ENCODE data around the gene FTCDNL1. TPM values are rescaled to one million over a fixed set of nuclear protein-coding genes. Genes with fewer than 3 reads are reported as not detected.

FTCDNL1 gene
- total RNA-seq, 1 donor = 4.7 TPM

DNA sequence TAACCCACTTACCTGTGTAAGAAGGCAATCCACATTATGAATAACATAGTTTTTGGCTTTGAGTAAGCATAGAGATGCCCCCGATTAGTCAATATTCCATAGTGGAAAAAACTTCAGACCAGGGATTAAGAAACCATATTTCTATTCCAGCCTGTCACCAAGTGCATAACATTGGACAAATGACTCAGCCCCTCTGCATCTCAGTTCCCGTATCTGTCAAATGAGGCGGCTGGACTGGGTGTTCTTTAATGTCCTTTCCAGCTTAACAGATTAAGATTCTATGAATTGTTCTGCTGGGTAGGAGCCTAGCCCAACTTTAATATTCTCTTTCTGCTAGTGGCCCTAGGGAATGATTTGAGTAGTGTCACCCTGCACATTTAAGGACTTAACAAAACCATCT is 11.8 kb upstream of the FTCDNL1 start:
- DNase-seq (ENCODE audit: insufficient read length, low spot score, missing footprints) = no peak
- Histone ChIP-seq H3K4me3 (ENCODE audit: insufficient read depth, low read length) (no peak overlapping the region), H3K27me3 (ENCODE audit: insufficient read depth, low read length) (no peaks in the 10 kb centered on the region), H3K36me3 (ENCODE audit: insufficient read depth, low read length) (no peaks in the 10 kb centered on the region), H3K27ac (ENCODE audit: low read depth, low read length) (no peak overlapping the region), H3K9me3 (ENCODE audit: low read depth, low read length) (no peaks in the 10 kb centered on the region), H3K4me1 (ENCODE audit: insufficient read depth, low read length) (no peaks in the 10 kb centered on the region), H4K20me1 (ENCODE audit: insufficient read depth, low read length) (no peaks in the 10 kb centered on the region), H3K4me2 (ENCODE audit: insufficient read depth, low read length) (no peak overlapping the region), H3K79me2 (ENCODE audit: insufficient read depth, low read length) (no peaks in the 10 kb centered on the region), H2AFZ (ENCODE audit: low read length) (no peak overlapping the region)
- TF ChIP-seq CTCF (IDR thresholded peaks at IDR 0.05; ENCODE audit: extremely low read depth, low read depth, low read length) = no peak

DNA sequence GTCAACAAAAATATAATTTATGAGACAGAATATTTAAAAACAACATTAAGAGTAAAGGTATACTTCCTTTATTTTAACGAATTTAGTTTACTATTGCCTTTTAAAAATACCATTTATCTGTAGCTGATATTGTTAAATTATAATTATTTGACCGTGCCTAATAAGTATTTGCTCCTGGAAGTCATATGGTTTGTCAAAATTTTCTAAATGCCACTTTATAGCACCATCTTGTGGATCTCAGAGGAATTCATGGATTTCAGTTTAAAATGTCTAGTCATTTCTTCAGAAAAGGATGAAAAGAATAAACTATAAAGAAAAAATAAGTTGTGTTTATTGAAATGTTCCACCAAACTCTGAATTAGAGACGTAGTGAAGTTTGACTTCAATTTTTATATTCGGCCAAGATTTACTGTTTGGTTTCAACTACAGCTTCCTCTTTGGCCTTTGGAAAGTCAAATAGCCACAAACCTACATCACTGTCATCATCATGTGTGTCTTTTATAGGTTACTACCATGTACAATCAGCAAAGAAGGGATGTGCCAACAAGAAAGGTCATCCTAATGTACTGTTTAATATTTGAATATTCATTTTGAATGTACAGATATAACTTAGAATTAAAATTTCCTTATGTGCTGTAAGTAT is 10.3 kb upstream of the FTCDNL1 start:
- Histone ChIP-seq H3K9me3 (ENCODE audit: low read depth, low read length) (no peaks in the 10 kb centered on the region), H3K27me3 (ENCODE audit: insufficient read depth, low read length) (peaks cover 2% of the 10 kb centered on the region), H3K27ac (ENCODE audit: low read depth, low read length) (no peak overlapping the region), H2AFZ (ENCODE audit: low read length) (no peak overlapping the region), H3K4me2 (ENCODE audit: insufficient read depth, low read length) (no peak overlapping the region), H4K20me1 (ENCODE audit: insufficient read depth, low read length) (no peaks in the 10 kb centered on the region), H3K4me1 (ENCODE audit: insufficient read depth, low read length) (no peaks in the 10 kb centered on the region), H3K4me3 (ENCODE audit: insufficient read depth, low read length) (no peak overlapping the region), H3K36me3 (ENCODE audit: insufficient read depth, low read length) (no peaks in the 10 kb centered on the region), H3K79me2 (ENCODE audit: insufficient read depth, low read length) (no peaks in the 10 kb centered on the region)
- DNase-seq (ENCODE audit: insufficient read length, low spot score, missing footprints) = no peak
- TF ChIP-seq CTCF (IDR thresholded peaks at IDR 0.05; ENCODE audit: extremely low read depth, low read depth, low read length) = peak; percentile 67

GRCh38 chr2:199855812-199856211 is 4.8 kb upstream of the FTCDNL1 start:
- Histone ChIP-seq H3K4me3 (ENCODE audit: insufficient read depth, low read length) (no peak overlapping the region), H4K20me1 (ENCODE audit: insufficient read depth, low read length) (no peaks in the 10 kb centered on the region), H3K27me3 (ENCODE audit: insufficient read depth, low read length) (peaks cover 2% of the 10 kb centered on the region), H3K4me2 (ENCODE audit: insufficient read depth, low read length) (no peak overlapping the region), H3K79me2 (ENCODE audit: insufficient read depth, low read length) (no peaks in the 10 kb centered on the region), H3K9me3 (ENCODE audit: low read depth, low read length) (no peaks in the 10 kb centered on the region), H3K27ac (ENCODE audit: low read depth, low read length) (no peak overlapping the region), H2AFZ (ENCODE audit: low read length) (no peak overlapping the region), H3K36me3 (ENCODE audit: insufficient read depth, low read length) (no peaks in the 10 kb centered on the region), H3K4me1 (ENCODE audit: insufficient read depth, low read length) (peaks cover 5% of the 10 kb centered on the region)
- TF ChIP-seq CTCF (IDR thresholded peaks at IDR 0.05; ENCODE audit: extremely low read depth, low read depth, low read length) = no peak
- no peak for DNase-seq (ENCODE audit: insufficient read length, low spot score, missing footprints)

DNA sequence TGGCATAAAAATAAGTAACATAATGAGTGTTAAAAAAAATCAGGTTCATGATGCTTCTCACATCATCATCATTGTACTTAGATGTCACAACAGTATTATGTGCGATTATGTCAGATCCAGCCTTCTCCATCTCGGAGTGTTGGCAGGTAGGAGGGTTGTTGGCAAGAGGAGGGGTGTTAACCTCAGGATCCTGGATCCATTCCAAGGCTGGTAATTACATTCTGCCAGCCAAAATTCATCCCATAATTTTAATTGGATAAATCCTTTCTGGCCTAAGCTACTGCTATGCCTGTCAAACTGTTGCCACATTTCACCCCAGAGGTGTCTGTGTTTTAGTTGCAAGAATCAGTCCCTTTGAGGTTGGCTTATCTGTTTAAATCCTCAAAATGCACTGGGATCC is 891 bp upstream of the FTCDNL1 start:
- no peak for TF ChIP-seq CTCF (IDR thresholded peaks at IDR 0.05; ENCODE audit: extremely low read depth, low read depth, low read length)
- Histone ChIP-seq H3K4me2 (ENCODE audit: insufficient read depth, low read length) (no peak overlapping the region), H4K20me1 (ENCODE audit: insufficient read depth, low read length) (no peaks in the 10 kb centered on the region), H3K4me1 (ENCODE audit: insufficient read depth, low read length) (peaks cover 7% of the 10 kb centered on the region), H3K36me3 (ENCODE audit: insufficient read depth, low read length) (no peaks in the 10 kb centered on the region), H3K4me3 (ENCODE audit: insufficient read depth, low read length) (no peak overlapping the region), H3K27ac (ENCODE audit: low read depth, low read length) (no peak overlapping the region), H3K79me2 (ENCODE audit: insufficient read depth, low read length) (no peaks in the 10 kb centered on the region), H3K9me3 (ENCODE audit: low read depth, low read length) (no peaks in the 10 kb centered on the region), H3K27me3 (ENCODE audit: insufficient read depth, low read length) (peaks cover 2% of the 10 kb centered on the region), H2AFZ (ENCODE audit: low read length) (no peak overlapping the region)
- no peak for DNase-seq (ENCODE audit: insufficient read length, low spot score, missing footprints)

Measured in osteoblast (primary cell).